Activated CD8-positive, alpha-beta memory T cell treated with anti-CD3 and anti-CD28 coated beads, Interleukin-2, amount 50 U/mL, for 24 hours (primary cell): ENCODE data around the gene PSMB2.

ENCODE experiments used
- DNase-seq: peaks from one replicate; pipeline ENCODE4 v3.0.0-alpha.2; 2020; ENCODE audit errors: extremely low read depth

Gene PSMB2

DNA sequence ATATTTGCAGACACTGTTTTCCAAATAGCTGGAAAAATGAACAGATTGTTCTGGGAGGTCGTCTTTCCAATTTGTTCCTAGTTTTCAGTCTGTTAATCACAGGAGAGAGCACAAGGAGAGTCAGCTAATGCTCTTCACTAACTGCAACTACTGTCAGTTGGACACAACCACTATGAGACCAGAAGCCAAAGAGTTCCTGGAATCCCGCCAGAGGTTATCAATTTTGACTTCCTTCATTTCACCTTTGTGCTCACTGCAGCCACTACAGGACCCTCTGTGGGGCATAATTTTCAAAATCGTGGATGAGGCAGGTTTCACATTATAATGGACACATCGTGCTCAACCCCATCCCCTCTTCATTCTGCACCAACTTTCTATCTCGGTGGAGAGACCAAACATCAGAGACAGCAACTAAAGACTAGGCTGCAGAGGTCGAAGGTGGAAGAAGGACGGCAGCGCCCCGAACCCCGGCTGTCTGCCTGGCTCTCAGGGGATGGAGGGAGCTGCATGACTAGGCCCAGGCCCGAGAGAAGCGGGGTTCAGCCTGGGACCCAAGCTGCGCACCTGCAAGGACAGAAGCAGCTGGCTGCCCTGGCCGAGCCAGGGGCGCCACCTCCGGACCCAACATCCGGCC, 84.7 kb downstream of the PSMB2 start:
- no peak for DNase-seq

DNA sequence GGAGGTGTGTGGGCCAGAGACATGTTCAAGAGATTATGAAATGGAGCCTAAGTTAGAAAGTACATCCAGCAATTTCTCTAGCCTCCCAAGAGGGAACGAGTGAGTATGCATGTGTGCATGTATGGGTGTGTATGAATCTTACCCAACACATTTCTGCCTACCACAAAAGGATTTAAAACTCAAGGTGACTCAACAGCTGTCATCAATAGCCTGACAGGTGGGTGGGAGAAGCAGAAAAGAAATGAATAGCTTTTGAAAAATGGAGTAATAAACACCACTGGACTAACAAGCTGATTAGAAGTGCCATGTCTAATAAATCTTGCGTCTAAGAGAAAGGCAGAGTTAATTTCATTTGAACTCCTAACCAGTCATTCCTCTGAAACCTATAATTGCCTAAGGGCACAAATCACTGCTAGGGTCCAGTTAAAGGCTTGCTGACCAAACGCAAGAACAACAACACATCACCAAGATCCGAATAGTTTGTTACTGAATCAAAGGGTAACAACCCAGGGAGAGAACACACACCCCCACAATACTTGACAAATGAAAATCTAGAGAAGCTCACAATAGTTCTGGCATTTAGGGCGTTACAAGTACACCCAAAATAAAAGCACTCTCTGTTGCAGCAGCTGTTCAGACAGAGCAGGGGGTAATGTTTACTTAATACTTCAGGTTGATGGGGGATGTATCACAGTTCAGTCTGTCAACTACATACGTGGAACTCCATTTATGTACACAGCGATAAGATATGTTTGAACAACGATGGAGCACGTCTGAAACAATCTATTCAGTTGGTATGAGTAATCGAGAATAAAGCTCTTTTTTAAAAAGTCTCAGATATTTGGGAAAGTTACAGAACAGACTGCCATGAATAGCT, 85.5 kb downstream of the PSMB2 start:
- DNase-seq, result no peak

DNA sequence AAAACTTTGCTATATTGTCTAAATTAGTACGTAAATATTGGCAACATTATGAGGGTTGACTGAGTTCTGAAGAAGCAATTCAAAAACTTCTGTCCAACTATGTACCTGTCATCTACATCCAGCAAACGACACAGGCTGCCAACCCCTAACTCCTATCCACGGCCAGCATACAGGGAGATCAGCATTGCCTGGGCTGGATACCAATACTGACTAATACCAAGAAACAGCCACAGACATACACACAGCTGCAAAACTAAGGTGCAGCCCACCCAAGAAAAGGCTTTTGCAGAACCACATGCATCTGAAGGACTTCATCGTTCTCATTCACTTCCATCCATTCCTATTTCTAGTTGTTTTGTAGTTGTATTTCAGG, 86.1 kb downstream of the PSMB2 start:
- DNase-seq, result no peak

DNA sequence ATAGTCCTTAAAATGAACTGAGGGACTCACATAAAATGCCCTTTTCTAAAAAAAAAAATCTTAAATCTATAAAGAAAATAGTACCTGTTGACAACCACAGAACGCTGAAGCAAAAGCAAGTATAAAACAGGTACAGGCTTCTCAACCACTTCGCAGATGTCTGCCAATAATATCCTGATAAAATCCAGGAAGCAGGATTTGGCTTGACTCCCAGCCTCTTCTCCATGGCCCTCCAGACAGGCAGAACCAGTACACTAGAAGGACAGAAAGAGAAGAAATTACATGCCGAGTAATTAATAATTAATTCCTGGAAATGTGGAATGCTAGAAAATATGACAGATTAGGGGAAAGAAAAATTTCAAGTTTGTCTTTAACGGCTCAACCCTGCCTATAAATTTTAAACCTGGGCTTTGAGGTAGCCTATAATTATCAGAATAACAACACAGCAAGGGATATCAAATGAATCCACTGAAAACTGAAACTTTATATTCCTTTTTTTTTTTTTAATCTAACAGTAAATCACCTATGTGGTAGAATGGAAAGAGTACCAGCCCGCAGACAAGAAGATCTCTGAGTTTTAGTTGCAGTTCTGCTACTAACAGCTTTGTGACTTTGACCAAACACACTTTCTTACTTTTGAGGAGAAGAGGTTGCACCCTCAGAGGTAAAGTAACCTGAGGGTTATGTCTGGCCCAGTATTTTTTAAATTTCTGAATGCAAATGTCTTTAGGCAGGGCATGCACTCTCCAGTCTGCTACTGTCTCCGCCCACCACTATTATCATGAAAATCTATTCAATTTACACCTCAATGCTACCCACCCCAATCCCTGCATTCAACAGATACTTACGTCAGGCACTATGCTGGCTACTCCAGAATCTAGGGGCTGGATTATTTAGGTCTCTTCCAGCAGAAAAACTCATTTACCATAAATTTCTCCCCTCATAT, 86.8 kb downstream of the PSMB2 start:
- no peak for DNase-seq

DNA sequence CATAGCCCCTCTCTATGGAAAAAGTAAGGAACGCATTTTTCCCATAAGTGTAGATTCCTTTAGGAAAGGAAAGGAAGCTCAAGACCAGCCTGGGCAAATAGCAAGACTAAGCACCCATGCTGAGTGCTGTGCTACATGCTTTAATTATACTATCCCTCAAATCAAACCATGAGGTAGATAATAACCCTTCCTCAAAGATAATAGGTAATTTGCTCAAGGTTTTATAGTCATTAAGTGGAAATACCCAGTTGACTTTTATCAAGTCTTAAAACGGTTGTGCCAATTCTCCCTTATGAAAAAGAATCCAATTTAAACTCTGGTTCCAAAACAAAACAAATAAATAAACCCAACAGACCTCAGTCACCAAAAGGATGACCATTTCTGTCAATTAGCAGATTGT, 87.5 kb downstream of the PSMB2 start:
- no peak for DNase-seq
